B cell (primary cell): Measurements from ENCODE around the gene ADGRB2. TPM values are rescaled to one million over a fixed set of nuclear protein-coding genes. Genes with fewer than 3 reads are reported as not detected.

Experiments
- ATAC-seq: fragments of 200-7000 bp; cut with Tn5 transposase; one replicate; pipeline ENCODE4 v1.10.0; 2021; ENCODE audit warnings: low read depth, mild to moderate bottlenecking, moderate number of reproducible peaks, moderate library complexity
- CTCF ChIA-PET: fragments of 350-600 bp; sonication (Branson Sonifier 250); formaldehyde crosslinking; loops from one replicate; lab custom pipeline; 2021; ENCODE audit warnings: antibody characterized with exemption, inconsistent platforms; lab: Charles Lee
- POLR2A ChIA-PET: fragments of 350-600 bp; sonication (Branson Sonifier 250); formaldehyde crosslinking; loops from one replicate; lab custom pipeline; 2021; ENCODE audit warnings: antibody characterized with exemption; lab: Charles Lee
- DNase-seq: peaks from one replicate; pipeline ENCODE4 v3.0.0; 2013
- H2AFZ ChIP-seq: 2 replicates; pipeline ENCODE4 v1.6.1; 2012; ENCODE audit warnings: mild to moderate bottlenecking, low read depth, low read length; ENCODE audit not compliant: insufficient read depth, poor library complexity, severe bottlenecking
- H3K27ac ChIP-seq, 2 donors: 1 replicate in 1 of 2; 2 replicates in 1 of 2; pipeline ENCODE4 v1.5.1; 2012 to 2013; ENCODE audit warnings: low read length in 2 of 2, mild to moderate bottlenecking in 2 of 2, moderate library complexity in 1 of 2
- H3K27me3 ChIP-seq, 4 experiments: fragments of 200-600 bp in 1 of 4; sonication (generic) in 1 of 4; replicated peaks in 1 of 4; 1 replicate in 2 of 4; 2 replicates in 2 of 4; pipeline versions ENCODE4 v1.6.1 to v1.7.0; 2013 to 2016; ENCODE audit warnings: low read length in 3 of 4, mild to moderate bottlenecking in 2 of 4, mixed read lengths in 1 of 4, moderate library complexity in 1 of 4; ENCODE audit not compliant: insufficient read depth in 4 of 4, control insufficient read depth in 3 of 4; ENCODE audit errors: control extremely low read depth in 1 of 4
- H3K36me3 ChIP-seq, 2 experiments: replicated peaks in 1 of 2; 1 replicate in 1 of 2; 2 replicates in 1 of 2; pipeline versions ENCODE4 v1.6.1 to v1.7.1; 2013; ENCODE audit warnings: low read length in 1 of 2; ENCODE audit not compliant: insufficient read depth in 2 of 2, control insufficient read depth in 1 of 2; ENCODE audit errors: control extremely low read depth in 1 of 2, extremely low read depth in 1 of 2
- H3K4me1 ChIP-seq, 2 donors: fragments of 200-600 bp in 1 of 2; sonication (generic) in 1 of 2; 1 replicate in 1 of 2; 2 replicates in 1 of 2; pipeline versions ENCODE4 v1.5.1 to v1.6.1; 2013 to 2017; ENCODE audit warnings: low read length in 2 of 2; ENCODE audit not compliant: control insufficient read depth in 2 of 2, insufficient read depth in 2 of 2
- H3K4me2 ChIP-seq: replicated peaks from 2 replicates; pipeline ENCODE3; 2012; ENCODE audit warnings: mild to moderate bottlenecking, low read depth, low read length; ENCODE audit not compliant: poor library complexity, severe bottlenecking
- H3K4me3 ChIP-seq, 5 experiments: fragments of 200-600 bp in 1 of 5; sonication (generic) in 1 of 5; 1 replicate in 3 of 5; 2 replicates in 2 of 5; pipeline versions ENCODE4 v1.5.1 to v1.7.0; 2011 to 2016; ENCODE audit warnings: low read length in 4 of 5, mild to moderate bottlenecking in 4 of 5, low read depth in 2 of 5, control low read depth in 1 of 5, moderate library complexity in 1 of 5; ENCODE audit not compliant: insufficient read depth in 1 of 5; ENCODE audit errors: control extremely low read depth in 1 of 5, extremely low read depth in 1 of 5
- H3K79me2 ChIP-seq: fragments of 200-600 bp; sonication (generic); one replicate; pipeline ENCODE4 v1.6.0; 2016; ENCODE audit warnings: low read length; ENCODE audit not compliant: control insufficient read depth, insufficient read depth
- H3K9ac ChIP-seq: fragments of 200-600 bp; sonication (generic); 2 replicates; pipeline ENCODE4 v1.6.1; 2017; ENCODE audit warnings: mild to moderate bottlenecking, low read length, moderate library complexity
- H3K9me3 ChIP-seq, 3 donors: one replicate each; pipeline versions ENCODE4 v1.6.1 to v1.7.1; 2013; ENCODE audit warnings: low read length in 2 of 3; ENCODE audit not compliant: control insufficient read depth in 2 of 3, insufficient read depth in 1 of 3; ENCODE audit errors: control extremely low read depth in 1 of 3
- H4K20me1 ChIP-seq: 2 replicates; pipeline ENCODE4 v1.6.0; 2012; ENCODE audit warnings: mild to moderate bottlenecking, low read length; ENCODE audit not compliant: insufficient read depth, control insufficient read depth, poor library complexity, severe bottlenecking
- H3K27ac Mint-ChIP-seq: one replicate; pipeline ENCODE4 v1.8.0; 2021; ENCODE audit warnings: mixed read lengths
- H3K27me3 Mint-ChIP-seq: one replicate; pipeline ENCODE4 v1.8.0; 2021; ENCODE audit warnings: mixed read lengths
- H3K4me1 Mint-ChIP-seq: one replicate; pipeline ENCODE4 v1.8.0; 2021; ENCODE audit warnings: mixed read lengths
- H3K4me3 Mint-ChIP-seq: one replicate; pipeline ENCODE4 v1.8.0; 2021; ENCODE audit warnings: mixed read lengths
- H3K9me3 Mint-ChIP-seq: one replicate; pipeline ENCODE4 v1.8.0; 2022; ENCODE audit warnings: mixed read lengths; ENCODE audit not compliant: insufficient read depth
- EZH2 ChIP-seq: IDR thresholded peaks from 2 replicates; pipeline ENCODE4 v1.6.1; 2012; ENCODE audit warnings: borderline replicate concordance, low read depth, mild to moderate bottlenecking, moderate library complexity, low read length; ENCODE audit not compliant: insufficient read depth, poor library complexity, severe bottlenecking
- WGBS: methylation state at CpG from one replicate; pipeline ENCODE4 v1.1.5; 2013; ENCODE audit warnings: missing lambda C conversion rate; ENCODE audit not compliant: insufficient coverage; 5-methylcytosine and 5-hydroxymethylcytosine counted together
- intact Hi-C: fragments of 100-400 bp; cut with micrococcal nuclease; formaldehyde crosslinking; loops from one replicate; pipeline ENCODE4 v1.10.0; 2022
- polyA plus RNA-seq: library from polyadenylated mRNA; depleted of rRNA; stranded (reverse); fragments of >200 nt; gene quantifications from 2 replicates; pipeline ENCODE4 v1.2.3, GENCODE V29; 2012
- total RNA-seq, 2 donors: library from RNA; stranded (reverse); fragments of 120-200 nt in 1 of 2; gene quantifications; 1 replicate in 1 of 2; 2 replicates in 1 of 2; pipeline versions ENCODE4 v1.2.3 to v1.2.4, GENCODE V29; 2013 to 2022
- TF ChIP-seq, protein P1 (sequence below): fragments of 200-600 bp; IDR thresholded peaks from one replicate; pipeline ENCODE4 v1.8.0; 2022; ENCODE audit warnings: antibody characterized with exemption, mild to moderate bottlenecking

Gene ADGRB2
- total and polyA plus RNA-seq, 2 donors (not counting 1 experiment from before 2014, with no cell fraction given) = 1.9 to 2.7 TPM

DNA sequence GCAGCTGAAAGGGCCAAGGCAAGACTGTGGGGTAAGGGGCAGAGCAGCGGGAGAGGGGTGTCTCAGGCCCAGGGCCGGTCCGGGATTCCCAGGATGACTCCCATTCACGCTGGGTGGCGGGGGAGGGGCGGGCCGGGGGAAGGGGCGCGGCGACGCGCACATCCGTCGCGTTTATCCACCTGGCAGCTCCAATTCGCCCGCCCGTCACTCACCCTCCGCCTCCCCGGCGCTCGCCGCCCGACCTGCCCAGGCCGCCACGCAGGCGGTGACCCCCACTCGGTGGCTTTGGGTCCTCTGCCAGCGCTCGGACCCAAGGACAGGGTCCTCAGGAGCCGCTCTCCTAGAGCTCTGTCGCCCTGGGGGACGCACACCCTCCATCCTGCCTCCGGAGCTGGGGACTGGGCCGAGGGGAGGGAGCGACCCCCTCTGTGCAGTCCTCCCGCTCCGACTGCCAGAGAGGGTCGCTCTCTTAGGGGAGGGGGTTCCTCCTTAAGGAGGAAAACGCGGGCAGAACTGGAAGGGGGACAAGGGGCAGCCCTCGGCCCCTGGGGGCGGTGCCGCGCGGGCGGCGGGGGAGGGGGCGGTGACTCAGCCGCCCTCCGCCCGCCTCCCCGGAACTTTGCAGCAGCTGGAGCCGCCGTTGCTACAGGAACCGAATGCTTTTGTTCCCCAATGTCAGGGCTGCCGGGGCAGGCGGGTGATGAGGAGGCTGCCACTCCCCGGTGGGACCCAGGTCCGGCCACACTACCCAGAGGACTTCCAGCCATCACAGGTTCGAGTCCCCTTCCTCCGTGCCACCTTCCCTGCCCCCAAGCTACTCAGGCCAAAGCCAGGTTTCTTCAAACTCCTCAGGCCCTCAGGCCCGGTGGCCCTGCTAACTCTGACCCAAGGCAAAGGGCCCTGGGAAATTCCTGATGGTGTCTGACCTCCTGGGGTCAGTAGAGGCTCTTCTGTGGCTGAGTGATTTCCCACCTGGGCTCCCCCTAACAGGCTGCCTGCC, 3.4 kb downstream of the ADGRB2 start:
- Mint-ChIP-seq H3K27ac (peak overlapping the region; percentile 63), H3K4me1 (peaks cover 34% of the 10 kb centered on the region), H3K27me3 (peaks cover 13% of the 10 kb centered on the region), H3K9me3 (no peaks in the 10 kb centered on the region), H3K4me3 (peak overlapping the region; percentile 80)
- Histone ChIP-seq H3K79me2 (no peaks in the 10 kb centered on the region), H3K4me1 (peaks cover 35 to 42% of the 10 kb centered on the region in 2 donors), H3K27me3 (peaks cover 0 to 31% (median 15%) of the 10 kb centered on the region in 4 experiments), H4K20me1 (peaks cover 10% of the 10 kb centered on the region), H3K9ac (peak overlapping the region; percentile 68), H3K4me3 (peak overlapping the region in 4 of 5 experiments; percentile 53 to 66 (median 60)), H3K9me3 (peaks cover 0 to 3% (median 0%) of the 10 kb centered on the region in 3 donors), H3K27ac (no peak overlapping the region), H3K4me2 (peak overlapping the region; percentile 98), H3K36me3 (no peaks in the 10 kb centered on the region), H2AFZ (peak overlapping the region; percentile 81)
- 2% methylated on average over 62 of the region's 63 CpGs for WGBS
- no peak for TF ChIP-seq EZH2
- TF ChIP-seq, protein P1, sequence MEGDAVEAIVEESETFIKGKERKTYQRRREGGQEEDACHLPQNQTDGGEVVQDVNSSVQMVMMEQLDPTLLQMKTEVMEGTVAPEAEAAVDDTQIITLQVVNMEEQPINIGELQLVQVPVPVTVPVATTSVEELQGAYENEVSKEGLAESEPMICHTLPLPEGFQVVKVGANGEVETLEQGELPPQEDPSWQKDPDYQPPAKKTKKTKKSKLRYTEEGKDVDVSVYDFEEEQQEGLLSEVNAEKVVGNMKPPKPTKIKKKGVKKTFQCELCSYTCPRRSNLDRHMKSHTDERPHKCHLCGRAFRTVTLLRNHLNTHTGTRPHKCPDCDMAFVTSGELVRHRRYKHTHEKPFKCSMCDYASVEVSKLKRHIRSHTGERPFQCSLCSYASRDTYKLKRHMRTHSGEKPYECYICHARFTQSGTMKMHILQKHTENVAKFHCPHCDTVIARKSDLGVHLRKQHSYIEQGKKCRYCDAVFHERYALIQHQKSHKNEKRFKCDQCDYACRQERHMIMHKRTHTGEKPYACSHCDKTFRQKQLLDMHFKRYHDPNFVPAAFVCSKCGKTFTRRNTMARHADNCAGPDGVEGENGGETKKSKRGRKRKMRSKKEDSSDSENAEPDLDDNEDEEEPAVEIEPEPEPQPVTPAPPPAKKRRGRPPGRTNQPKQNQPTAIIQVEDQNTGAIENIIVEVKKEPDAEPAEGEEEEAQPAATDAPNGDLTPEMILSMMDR = no peak
- intact Hi-C loops = loop anchor here (1.0 to 2.0 kb wide), 2 partner anchors 16 to 29 kb away; no protein-coding TSS in a partner anchor
- ChIA-PET CTCF (interaction anchor here (0.5 to 10.8 kb wide), 9 partner anchors 11 to 361 kb away, joined by 3 to 199 read pairs (median 3); no protein-coding TSS in a partner anchor), POLR2A (interaction anchor here (4.4 kb wide), 1 partner anchor 27 kb away, joined by 28 read pairs; no protein-coding TSS in a partner anchor)
- ATAC-seq (peak; percentile 71), DNase-seq (peak; percentile 80)
